Measurements from ENCODE around the gene SFN.

DNA sequence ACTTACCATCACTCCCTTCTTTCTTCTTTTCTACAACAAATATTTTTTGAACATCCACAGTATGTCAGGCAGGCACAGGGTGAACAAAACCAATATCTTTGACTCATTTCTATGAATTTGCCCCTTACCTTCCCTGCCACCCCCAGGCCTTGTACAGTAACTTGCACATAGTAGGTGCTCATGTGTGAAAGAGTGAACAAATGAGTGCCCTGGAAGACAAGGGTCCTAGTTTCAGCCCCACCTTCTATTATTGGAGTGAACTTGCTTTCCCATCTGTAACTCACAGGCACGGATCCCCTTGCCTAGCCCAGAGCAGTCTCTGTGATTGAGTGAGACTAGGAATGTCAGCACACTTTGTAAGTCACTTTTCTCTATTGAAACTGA is 23.6 kb upstream of the SFN start:
- TF ChIP-seq CTCF (IDR thresholded peaks at IDR 0.05) (no peak), EZH2 (IDR thresholded peaks at IDR 0.05; ENCODE audit: borderline replicate concordance, insufficient read depth, low read depth, low read length, poor library complexity, severe bottlenecking) (no peak)
